ENCODE data around the gene PPDPF. TPM values are rescaled to one million over a fixed set of nuclear protein-coding genes. Genes with fewer than 3 reads are reported as not detected.
A peak's percentile ranks its signal among the peaks of the same experiment; 100 is the strongest.

Gene PPDPF
- total RNA-seq, 1 experiment from 2014 or later, result 79.7 TPM

GRCh38 chr20:63518351-63518861 lies 2.2 kb upstream of the PPDPF start:
- peaks cover 7% of the 10 kb centered on the region for H3K27me3 ChIP-seq (ENCODE audit: control insufficient read depth, insufficient read depth, low read length)
- no peak overlapping the region for H3K4me3 ChIP-seq (ENCODE audit: insufficient read depth, low read depth, low read length)
- peak; percentile 89 for DNase-seq

GRCh38 chr20:63518946-63519667 lies 1.5 kb upstream of the PPDPF start:
- Histone ChIP-seq H3K4me3 (ENCODE audit: insufficient read depth, low read depth, low read length) (peak overlapping the region; percentile 91), H3K36me3 (replicated peaks; ENCODE audit: control insufficient read depth, insufficient read depth, low read length) (peaks cover 9% of the 10 kb centered on the region), H3K27me3 (ENCODE audit: control insufficient read depth, insufficient read depth, low read length) (peaks cover 7% of the 10 kb centered on the region)
- peak; percentile 84 for DNase-seq

More at GRCh38 chr20:63518351-63518861, 2.2 kb upstream of the PPDPF start:
- H3K36me3 ChIP-seq (replicated peaks; ENCODE audit: control insufficient read depth, insufficient read depth, low read length), result peaks cover 7% of the 10 kb centered on the region

- peaks cover 7% of the 10 kb centered on the region for H3K27me3 ChIP-seq (ENCODE audit: control insufficient read depth, insufficient read depth, low read length)
- H3K4me3 ChIP-seq (ENCODE audit: insufficient read depth, low read depth, low read length), result peak overlapping the region; percentile 91
- DNase-seq, result peak; percentile 94
- peaks cover 9% of the 10 kb centered on the region for H3K36me3 ChIP-seq (replicated peaks; ENCODE audit: control insufficient read depth, insufficient read depth, low read length)
Measured at GRCh38 chr20:63519668-63520503, 679 bp upstream of the PPDPF start.

GRCh38 chr20:63520934-63521601 lies 503 bp downstream of the PPDPF start:
- Histone ChIP-seq H3K27me3 (ENCODE audit: control insufficient read depth, insufficient read depth, low read length) (peaks cover 7% of the 10 kb centered on the region), H3K4me3 (ENCODE audit: insufficient read depth, low read depth, low read length) (peak overlapping the region; percentile 91), H3K36me3 (replicated peaks; ENCODE audit: control insufficient read depth, insufficient read depth, low read length) (peaks cover 9% of the 10 kb centered on the region)
- DNase-seq, result peak; percentile 96

- DNase-seq, result peak; percentile 92
- H3K27me3 ChIP-seq (ENCODE audit: control insufficient read depth, insufficient read depth, low read length), result peaks cover 7% of the 10 kb centered on the region
Measured at GRCh38 chr20:63521602-63522001, 1.0 kb downstream of the PPDPF start.

GRCh38 chr20:63522091-63522868 lies 1.7 kb downstream of the PPDPF start:
- H3K36me3 ChIP-seq (replicated peaks; ENCODE audit: control insufficient read depth, insufficient read depth, low read length), result peaks cover 9% of the 10 kb centered on the region
- DNase-seq, result no peak
- H3K27me3 ChIP-seq (ENCODE audit: control insufficient read depth, insufficient read depth, low read length), result peaks cover 7% of the 10 kb centered on the region
- no peak overlapping the region for H3K4me3 ChIP-seq (ENCODE audit: insufficient read depth, low read depth, low read length)

More at GRCh38 chr20:63521602-63522001, 1.0 kb downstream of the PPDPF start:
- Histone ChIP-seq H3K4me3 (ENCODE audit: insufficient read depth, low read depth, low read length) (peak overlapping the region; percentile 91), H3K36me3 (replicated peaks; ENCODE audit: control insufficient read depth, insufficient read depth, low read length) (peaks cover 9% of the 10 kb centered on the region)

- peak; percentile 57 for DNase-seq
- H3K36me3 ChIP-seq (replicated peaks; ENCODE audit: control insufficient read depth, insufficient read depth, low read length), result peaks cover 9% of the 10 kb centered on the region
- no peak overlapping the region for H3K4me3 ChIP-seq (ENCODE audit: insufficient read depth, low read depth, low read length)
- H3K27me3 ChIP-seq (ENCODE audit: control insufficient read depth, insufficient read depth, low read length), result peaks cover 7% of the 10 kb centered on the region
Measured at GRCh38 chr20:63522981-63523611, 2.5 kb downstream of the PPDPF start.

- H3K27me3 ChIP-seq (ENCODE audit: control insufficient read depth, insufficient read depth, low read length), result no peaks in the 10 kb centered on the region
- DNase-seq, result peak; percentile 26
Measured at GRCh38 chr20:63525185-63525584, 4.6 kb downstream of the PPDPF start.

GRCh38 chr20:63525971-63526370 lies 5.4 kb downstream of the PPDPF start:
- Histone ChIP-seq H3K4me3 (ENCODE audit: insufficient read depth, low read depth, low read length) (no peak overlapping the region), H3K27me3 (ENCODE audit: control insufficient read depth, insufficient read depth, low read length) (no peaks in the 10 kb centered on the region), H3K36me3 (replicated peaks; ENCODE audit: control insufficient read depth, insufficient read depth, low read length) (peaks cover 9% of the 10 kb centered on the region)
- no peak for DNase-seq

More at GRCh38 chr20:63525185-63525584, 4.6 kb downstream of the PPDPF start:
- no peak overlapping the region for H3K4me3 ChIP-seq (ENCODE audit: insufficient read depth, low read depth, low read length)
- peaks cover 9% of the 10 kb centered on the region for H3K36me3 ChIP-seq (replicated peaks; ENCODE audit: control insufficient read depth, insufficient read depth, low read length)

GRCh38 chr20:63527184-63527583 lies 6.6 kb downstream of the PPDPF start:
- H3K4me3 ChIP-seq (ENCODE audit: insufficient read depth, low read depth, low read length), result no peak overlapping the region
- no peaks in the 10 kb centered on the region for H3K27me3 ChIP-seq (ENCODE audit: control insufficient read depth, insufficient read depth, low read length)
- H3K36me3 ChIP-seq (replicated peaks; ENCODE audit: control insufficient read depth, insufficient read depth, low read length), result peaks cover 7% of the 10 kb centered on the region
- DNase-seq, result no peak

- no peaks in the 10 kb centered on the region for H3K27me3 ChIP-seq (ENCODE audit: control insufficient read depth, insufficient read depth, low read length)
- DNase-seq, result peak; percentile 53
- no peak overlapping the region for H3K4me3 ChIP-seq (ENCODE audit: insufficient read depth, low read depth, low read length)
- no peaks in the 10 kb centered on the region for H3K36me3 ChIP-seq (replicated peaks; ENCODE audit: control insufficient read depth, insufficient read depth, low read length)
Measured at GRCh38 chr20:63529180-63529860, 8.8 kb downstream of the PPDPF start.

GRCh38 chr20:63529861-63530787 lies 9.6 kb downstream of the PPDPF start:
- Histone ChIP-seq H3K27me3 (ENCODE audit: control insufficient read depth, insufficient read depth, low read length) (no peaks in the 10 kb centered on the region), H3K4me3 (ENCODE audit: insufficient read depth, low read depth, low read length) (no peak overlapping the region)
- DNase-seq, result peak; percentile 65

More at GRCh38 chr20:63529861-63530787, 9.6 kb downstream of the PPDPF start:
- H3K36me3 ChIP-seq (replicated peaks; ENCODE audit: control insufficient read depth, insufficient read depth, low read length), result no peaks in the 10 kb centered on the region

All from H7 (cell line).